Stimulated activated CD8-positive, alpha-beta memory T cell treated with anti-CD3 and anti-CD28 coated beads, Interleukin-4, amount 100 ng/mL, for 4 hours (primary cell): ENCODE measurements around the gene STK32C.

ENCODE experiments used
- DNase-seq, 2 donors: peaks; one replicate each; pipeline ENCODE4 v3.0.0-alpha.2; 2020; ENCODE audit warnings: low read depth in 2 of 2, low spot score in 1 of 2

Gene STK32C

DNA sequence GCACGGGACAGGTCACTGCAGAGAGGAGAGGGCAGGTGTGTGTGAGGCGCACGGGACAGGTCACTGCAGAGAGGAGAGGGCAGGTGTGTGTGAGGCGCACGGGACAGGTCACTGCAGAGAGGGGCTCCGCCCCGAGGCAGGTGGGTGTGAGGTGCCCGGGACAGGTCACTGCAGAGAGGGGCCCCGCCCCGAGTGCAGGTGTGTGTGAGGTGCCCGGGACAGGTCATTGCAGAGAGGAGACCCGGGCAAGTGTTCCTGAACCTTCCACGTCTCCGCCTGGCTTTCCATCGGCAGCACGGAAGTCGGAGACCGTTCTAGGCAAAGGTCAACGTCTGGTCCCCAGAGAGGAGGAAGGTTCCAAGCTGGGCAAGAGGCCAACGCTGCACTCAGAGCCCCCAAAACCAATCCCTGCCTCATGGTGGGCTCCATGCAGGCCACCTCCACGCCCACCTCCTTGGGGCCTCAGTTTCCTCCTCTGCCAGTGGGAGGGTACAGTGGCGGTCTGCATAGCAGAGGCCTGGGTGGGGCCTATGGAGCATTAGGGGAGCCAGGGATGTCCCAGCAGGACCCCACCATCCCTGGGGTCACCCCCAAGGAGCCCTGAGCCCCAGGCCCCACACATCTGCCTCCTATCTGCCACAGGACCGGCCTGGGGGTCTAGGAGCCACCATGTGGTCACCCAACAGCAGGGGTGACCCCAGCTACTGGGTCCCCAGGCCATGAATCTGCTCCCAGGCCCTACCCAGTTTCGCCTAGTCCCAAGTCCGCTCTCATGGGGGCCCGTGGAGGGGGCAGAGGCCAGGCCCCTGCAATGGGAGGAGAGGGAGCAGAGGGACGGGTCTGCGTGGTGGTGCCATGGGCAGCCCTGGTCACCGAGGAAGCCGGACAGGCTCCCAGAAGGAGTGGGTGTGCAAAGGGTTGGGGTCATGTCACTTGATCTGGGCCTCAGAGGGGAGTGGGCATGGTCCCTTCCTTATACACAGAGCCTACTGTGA is 57.0 kb downstream of the STK32C start:
- DNase-seq, result no peak

DNA sequence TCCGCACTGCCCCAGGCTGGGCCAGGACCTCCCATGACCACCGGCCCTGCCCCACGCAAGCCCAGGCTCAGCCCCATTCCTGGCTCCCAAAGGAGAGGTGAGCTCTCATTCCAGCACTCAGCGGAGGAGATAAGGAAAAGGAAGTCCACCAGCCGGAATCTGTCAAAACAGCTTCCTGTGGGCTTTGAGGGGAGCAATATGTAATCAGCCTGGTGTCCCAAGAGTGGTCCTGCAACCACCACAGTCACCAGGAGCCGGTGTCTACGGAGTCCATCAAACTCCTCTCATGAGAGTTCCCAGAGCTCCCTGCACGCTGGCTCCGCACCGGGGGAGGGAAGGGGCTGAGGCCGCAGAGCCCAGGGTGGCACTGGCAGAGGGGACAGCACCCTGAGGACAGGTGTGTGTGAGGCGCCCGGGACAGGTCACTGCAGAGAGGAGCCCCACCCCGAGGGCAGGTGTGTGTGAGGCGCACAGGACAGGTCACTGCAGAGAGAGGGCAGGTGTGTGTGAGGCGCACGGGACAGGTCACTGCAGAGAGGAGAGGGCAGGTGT is 57.9 kb downstream of the STK32C start:
- no peak for DNase-seq

GRCh38 chr10:132249226-132249724 is 58.5 kb downstream of the STK32C start:
- no peak for DNase-seq

GRCh38 chr10:132248455-132249225 is 59.1 kb downstream of the STK32C start:
- DNase-seq, result peak in 1 of 2 donors; percentile 32

- DNase-seq, result no peak
Observed at GRCh38 chr10:132247943-132248342, 59.8 kb downstream of the STK32C start.

- DNase-seq, result no peak
Observed at GRCh38 chr10:132246296-132246695, 61.5 kb downstream of the STK32C start.

DNA sequence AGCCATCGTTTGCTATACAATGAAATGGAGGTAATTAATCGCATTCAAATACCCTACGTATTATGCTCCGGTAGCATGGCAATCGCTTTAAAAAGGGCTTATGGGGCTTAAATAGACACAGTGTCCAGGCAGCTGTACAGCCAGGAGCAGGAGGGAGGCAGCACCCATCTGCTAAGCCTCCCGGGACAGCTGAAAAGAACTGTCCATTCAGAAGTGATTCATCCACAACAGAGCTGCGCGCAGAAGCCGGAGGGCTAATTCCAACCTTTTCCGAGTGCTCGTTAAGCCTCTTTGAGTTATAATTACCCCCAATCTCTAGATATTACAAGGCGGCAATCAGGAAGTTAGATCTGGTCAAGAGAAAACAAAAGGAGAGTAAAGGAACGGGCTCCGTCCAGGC is 62.7 kb downstream of the STK32C start:
- DNase-seq, result no peak

- no peak for DNase-seq
Observed at GRCh38 chr10:132243626-132244025, 64.1 kb downstream of the STK32C start.

- no peak for DNase-seq
Observed at GRCh38 chr10:132243141-132243540, 64.6 kb downstream of the STK32C start.

DNA sequence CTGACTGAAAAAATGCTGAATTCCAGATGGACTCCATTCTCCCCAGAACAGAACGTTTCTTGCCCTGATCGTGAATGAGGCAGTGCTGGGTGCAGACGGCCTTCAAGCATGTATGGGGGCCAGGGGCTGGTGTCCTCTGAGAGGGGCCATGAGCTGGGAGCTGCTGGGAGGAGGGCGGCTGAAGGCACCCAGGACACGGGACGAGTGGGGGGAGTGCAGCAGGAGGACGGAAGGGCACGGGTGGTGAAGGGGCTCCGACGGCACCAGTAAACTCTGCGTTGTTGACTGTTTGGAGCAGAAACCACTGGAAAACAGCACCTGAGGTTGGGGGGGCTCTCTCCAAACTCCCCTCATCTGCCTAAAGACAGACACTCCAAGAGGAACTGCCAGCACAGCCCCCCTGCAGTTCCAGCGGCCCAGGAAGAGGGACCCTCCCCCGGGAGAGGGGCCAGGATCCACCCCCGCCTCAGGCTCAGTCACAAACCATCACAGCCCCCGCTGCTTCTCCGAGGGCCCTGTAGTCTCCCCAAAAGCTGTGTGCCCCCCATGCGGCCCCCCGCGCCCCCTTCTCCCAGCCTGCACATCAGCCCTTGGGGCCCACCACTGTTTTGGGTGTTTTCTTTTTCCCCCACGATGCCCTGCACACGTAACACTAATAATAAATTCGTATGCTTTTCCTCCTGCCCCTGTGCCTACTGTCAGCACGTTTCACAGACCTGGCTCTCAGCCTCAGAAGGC is 65.5 kb downstream of the STK32C start:
- DNase-seq, result no peak

DNA sequence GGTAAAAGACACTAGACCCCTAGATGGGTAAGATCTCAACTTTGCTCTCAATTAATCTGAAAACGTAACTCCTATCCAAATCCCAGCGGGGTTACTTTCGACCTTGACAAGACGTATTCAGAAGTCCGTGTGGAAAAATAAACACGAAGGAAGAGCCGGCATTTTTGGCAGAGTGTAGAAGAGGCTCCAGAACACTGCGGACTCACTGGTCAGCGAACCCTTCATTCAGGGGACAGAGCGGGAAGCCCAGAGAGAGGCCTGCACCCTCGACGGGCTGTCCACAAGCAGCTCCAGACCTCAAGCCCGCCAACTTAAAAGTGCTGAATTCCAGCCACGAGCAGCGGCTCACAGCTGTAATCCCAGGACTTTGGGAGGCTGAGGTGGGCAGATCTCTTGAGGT is 66.3 kb downstream of the STK32C start:
- no peak for DNase-seq

GRCh38 chr10:132241086-132241485 is 66.7 kb downstream of the STK32C start:
- no peak for DNase-seq

GRCh38 chr10:132240581-132240980 is 67.2 kb downstream of the STK32C start:
- no peak for DNase-seq

- no peak for DNase-seq
Observed at GRCh38 chr10:132240156-132240555, 67.6 kb downstream of the STK32C start.

DNA sequence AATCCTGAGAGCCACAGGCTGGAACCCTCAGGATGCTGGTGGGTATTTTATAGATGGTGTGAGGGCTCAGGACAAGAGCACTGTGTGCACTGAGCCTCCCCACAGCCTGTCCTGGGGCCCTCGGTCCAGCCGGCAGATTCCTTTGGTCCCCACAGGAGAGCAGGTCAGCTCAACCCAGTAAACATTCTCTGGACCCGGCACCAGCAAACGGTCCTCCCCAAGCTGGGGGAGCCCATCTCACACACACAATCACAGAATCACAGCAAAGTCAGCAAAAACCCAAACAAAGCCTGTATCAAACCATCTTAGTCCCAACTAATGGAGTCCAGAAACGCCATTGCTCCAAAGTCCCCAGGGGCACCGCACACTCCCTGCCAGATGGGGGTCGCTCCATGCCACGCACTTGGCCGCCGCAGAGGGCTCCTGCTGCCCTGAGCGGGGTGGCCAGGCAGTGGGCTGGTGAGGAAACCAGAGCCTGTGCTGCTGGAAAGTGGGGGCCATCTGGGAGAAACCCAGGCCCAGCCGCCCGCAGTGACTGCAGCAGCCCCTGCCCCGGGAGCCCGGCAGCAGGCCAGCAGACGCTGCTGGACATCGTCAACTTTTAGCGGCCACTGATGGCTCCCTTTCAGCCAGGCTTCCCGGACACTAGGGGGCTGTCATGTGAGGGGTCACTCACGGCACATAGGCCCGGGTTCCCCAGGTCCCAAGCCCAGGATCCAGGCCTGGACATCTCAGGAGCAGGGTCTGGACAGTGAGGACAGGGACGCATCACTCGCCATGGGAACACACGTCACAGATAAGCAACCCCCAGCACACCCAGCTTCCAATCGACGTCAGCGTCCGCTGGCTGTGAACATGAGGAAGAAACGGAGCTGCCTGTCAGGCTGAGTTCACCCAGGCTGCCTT is 68.4 kb downstream of the STK32C start:
- DNase-seq, result no peak

DNA sequence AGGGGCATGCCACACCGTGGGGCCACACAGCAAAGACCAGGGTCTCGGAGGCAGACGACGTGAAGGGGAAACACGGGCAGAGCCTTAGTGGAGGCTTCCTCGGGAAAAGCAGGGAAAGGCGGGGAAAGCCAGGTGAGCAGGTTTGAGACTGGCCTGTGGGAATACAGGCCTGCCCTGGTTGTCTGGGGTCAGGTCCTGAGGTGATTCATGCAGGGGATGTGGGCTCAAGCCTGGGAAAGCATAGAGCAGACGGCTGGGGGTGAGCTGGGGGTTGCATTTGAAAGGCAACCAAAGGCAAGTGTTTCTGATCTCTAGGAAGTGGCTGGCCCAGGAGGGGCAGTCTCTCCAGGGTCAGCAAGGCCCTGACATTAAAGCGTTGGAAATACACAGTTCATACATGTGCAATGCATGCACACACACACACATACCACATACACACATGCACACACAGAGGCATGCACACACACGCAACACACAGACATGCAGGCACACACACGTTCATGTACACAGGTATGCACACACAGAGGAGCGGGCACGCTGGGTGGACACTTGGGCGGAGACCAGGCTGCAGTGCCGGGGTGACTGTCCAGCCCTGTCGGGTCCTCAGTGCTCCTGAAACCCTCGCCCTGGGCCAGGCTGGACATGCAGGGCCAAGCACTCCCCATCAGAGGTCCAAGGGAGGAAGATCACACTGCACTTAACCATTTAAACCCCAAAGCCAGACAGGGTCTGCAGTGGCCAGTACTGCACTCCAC is 69.2 kb downstream of the STK32C start:
- DNase-seq, result no peak

- no peak for DNase-seq
Observed at GRCh38 chr10:132237871-132238270, 69.9 kb downstream of the STK32C start.

DNA sequence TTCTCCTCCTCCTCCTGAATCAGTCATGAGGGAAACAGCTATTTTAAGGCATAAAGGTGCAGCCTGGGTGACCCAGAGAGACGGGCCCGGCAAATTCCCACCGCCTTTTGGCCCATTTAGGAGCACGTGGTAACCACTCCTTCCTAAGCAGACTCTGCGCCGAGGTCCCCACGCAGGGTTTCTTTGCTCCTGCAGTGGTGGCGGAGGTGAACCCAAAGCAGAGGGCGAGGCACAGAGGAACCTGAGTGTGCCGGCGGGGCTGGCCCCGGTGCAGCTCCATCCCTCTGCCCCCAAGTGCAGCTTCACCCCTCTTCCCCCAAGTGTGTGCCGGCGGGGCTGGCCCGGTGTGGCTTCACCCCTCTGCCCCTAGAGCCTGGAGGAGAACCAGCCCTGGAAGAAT is 70.4 kb downstream of the STK32C start:
- no peak for DNase-seq

DNA sequence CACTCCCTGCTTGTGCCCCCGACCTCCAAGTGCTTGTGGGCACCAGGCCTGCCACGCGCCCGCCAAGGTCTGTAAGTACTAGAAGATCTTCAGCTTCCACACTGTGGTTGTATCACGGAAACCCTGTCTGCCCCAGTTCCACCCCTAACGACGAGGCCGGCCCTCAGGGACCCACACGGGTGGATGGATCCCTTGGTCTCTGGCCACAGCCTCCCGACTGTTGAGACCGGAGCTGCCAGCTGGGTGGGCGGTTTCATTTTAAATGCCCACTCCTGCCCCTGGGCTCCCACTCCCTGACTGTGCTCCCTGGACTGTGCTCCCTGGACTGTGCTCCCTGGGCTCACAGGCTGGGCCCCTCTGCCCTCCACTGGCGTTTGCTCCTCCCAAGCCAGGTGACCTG is 70.9 kb downstream of the STK32C start:
- no peak for DNase-seq
